ENCODE measurements around the gene BROX.
"Not testable (repeated sequence)": the region's sequence is repeated elsewhere in the genome, so short reads cannot be mapped to it uniquely, and the experiment has no call there.

Gene BROX

DNA sequence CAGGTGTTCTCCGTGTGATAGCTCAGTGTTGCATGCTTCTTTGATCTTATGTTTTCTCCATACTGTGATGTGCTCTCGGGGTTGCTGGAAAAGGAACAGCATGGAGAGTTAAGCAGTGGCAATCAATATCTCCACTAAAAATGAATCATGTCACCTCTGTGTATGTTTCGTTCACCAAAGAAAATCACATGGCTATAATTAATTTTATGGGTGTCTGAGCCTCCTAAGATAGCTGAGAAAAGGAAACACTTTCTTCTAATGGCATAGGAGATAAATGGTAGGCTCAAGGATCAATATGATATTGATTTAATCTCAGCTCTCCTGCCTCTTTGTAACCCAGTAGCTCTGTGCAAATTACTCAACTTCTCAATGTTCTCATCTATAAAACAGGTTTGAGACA lies 38.9 kb downstream of the BROX start:
- TF ChIP-seq, protein P1, sequence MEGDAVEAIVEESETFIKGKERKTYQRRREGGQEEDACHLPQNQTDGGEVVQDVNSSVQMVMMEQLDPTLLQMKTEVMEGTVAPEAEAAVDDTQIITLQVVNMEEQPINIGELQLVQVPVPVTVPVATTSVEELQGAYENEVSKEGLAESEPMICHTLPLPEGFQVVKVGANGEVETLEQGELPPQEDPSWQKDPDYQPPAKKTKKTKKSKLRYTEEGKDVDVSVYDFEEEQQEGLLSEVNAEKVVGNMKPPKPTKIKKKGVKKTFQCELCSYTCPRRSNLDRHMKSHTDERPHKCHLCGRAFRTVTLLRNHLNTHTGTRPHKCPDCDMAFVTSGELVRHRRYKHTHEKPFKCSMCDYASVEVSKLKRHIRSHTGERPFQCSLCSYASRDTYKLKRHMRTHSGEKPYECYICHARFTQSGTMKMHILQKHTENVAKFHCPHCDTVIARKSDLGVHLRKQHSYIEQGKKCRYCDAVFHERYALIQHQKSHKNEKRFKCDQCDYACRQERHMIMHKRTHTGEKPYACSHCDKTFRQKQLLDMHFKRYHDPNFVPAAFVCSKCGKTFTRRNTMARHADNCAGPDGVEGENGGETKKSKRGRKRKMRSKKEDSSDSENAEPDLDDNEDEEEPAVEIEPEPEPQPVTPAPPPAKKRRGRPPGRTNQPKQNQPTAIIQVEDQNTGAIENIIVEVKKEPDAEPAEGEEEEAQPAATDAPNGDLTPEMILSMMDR (IDR thresholded peaks at IDR 0.05; ENCODE audit: low read depth, low read length) = no peak
- H3K27me3 ChIP-seq = peaks cover 9% of the 10 kb centered on the region; the same call in 1 of the 2 replicates
- no peak overlapping the region for H3K4me3 ChIP-seq (ENCODE audit: low read depth, low read length)
- H3K4me1 ChIP-seq = no peaks in the 10 kb centered on the region
- no peaks in the 10 kb centered on the region for H3K9me3 ChIP-seq
- DNase-seq = no peak
- no peaks in the 10 kb centered on the region for H3K36me3 ChIP-seq

DNA sequence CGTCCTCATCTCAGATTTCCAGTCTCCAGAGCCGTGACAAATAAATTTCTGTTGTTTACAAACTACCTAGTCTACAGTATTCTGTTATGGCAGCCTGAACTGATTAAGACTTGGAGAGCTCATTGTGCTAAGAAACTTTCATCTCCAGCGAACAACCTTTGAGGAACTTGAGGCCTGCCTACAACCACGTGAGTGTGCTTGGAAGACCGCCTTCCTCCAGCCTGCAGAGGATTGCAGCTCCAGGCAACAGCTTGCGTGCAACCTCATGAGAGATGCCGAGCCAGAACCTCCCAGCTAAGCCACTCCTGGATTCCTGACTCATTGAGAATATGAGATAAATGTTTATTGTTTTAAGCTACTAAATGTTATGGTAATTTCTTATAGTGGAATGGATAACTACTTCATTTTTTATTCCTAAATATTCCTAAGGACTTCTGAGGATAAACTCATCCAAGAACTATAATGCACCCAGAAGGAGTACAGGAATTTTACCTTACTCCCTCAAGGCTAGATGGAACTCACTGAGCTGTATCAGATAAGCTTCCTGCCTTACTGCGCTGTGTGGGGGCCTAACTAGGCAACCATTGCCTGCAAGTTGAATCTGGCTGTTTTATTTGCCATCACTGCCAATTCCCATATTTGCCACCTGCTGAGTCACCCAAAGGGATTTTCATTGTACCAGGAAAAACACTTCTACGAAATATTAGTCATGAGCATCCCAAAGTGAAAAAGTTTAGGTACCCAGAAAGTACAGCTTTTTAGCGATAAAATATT lies 42.2 kb downstream of the BROX start:
- H3K4me1 ChIP-seq = no peaks in the 10 kb centered on the region
- H3K4me3 ChIP-seq (ENCODE audit: low read depth, low read length) = no peak overlapping the region
- H3K36me3 ChIP-seq = no peaks in the 10 kb centered on the region
- TF ChIP-seq, protein P1 (IDR thresholded peaks at IDR 0.05; ENCODE audit: low read depth, low read length) = no peak
- DNase-seq = no peak
- no peaks in the 10 kb centered on the region; the same call in 1 of the 2 replicates for H3K27me3 ChIP-seq
- no peaks in the 10 kb centered on the region for H3K9me3 ChIP-seq

DNA sequence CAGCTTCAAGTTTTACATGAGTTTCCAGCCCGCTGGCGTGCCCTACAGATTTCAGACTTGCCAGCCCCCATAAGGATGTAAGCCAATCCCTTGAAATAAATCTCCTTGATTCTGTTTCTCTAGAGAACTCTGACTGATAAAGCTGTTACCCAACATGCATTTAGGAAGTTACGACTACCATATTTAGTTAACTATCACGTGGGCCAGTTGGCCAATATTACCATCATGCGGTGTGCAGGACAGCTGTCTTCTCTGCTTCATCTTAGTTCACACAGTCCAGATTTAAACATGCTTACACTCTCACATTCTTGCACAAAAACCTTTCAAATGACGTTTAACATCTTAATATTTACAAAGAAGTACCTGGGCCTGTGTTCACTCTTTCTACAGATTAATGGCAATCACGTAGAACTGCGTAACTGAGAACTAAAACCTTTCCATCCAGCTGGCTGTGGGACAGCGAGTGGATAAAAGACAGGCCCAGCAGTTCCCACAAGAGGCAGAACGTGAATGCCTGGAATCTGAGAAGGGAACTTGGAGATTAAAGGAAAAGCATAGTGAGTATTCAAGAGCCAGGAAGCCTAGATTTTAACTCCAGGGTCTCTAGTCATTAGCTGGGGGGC lies 45.4 kb downstream of the BROX start:
- Histone ChIP-seq H3K36me3 (no peaks in the 10 kb centered on the region), H3K4me1 (no peaks in the 10 kb centered on the region), H3K9me3 (no peaks in the 10 kb centered on the region), H3K27me3 (no peaks in the 10 kb centered on the region), H3K4me3 (ENCODE audit: low read depth, low read length) (no peak overlapping the region)
- DNase-seq = no peak
- TF ChIP-seq, protein P1 (IDR thresholded peaks at IDR 0.05; ENCODE audit: low read depth, low read length) = no peak

DNA sequence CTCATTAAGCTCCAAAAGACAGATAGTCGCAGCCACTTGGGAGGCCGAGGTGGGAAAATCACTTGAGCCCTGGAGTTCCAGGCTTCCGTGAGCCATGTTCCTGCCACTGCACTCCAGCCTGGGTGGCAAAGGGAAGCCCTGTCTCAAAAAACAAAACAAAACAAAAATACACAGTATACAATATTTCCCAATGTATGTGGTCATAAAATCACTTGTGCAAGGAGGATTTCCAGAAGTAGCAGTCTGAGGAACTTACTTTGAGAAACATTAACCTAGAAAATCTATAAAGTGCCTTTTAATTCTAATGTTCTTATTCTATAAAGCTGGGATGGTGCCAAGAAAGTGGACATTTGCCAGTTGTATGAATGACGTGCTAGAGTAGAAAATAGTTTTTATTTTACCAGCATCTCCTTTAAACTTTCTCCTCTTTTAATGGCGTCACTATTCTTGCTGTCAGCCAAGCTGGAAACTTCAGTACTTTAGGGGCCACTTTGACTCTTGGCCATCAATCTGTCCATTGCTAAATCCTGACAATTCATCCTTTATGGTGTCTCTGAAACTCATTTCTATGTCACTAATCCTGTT lies 47.2 kb downstream of the BROX start:
- DNase-seq = no peak
- no peak overlapping the region for H3K4me3 ChIP-seq (ENCODE audit: low read depth, low read length)
- no peaks in the 10 kb centered on the region for H3K4me1 ChIP-seq
- H3K27me3 ChIP-seq = no peaks in the 10 kb centered on the region
- H3K36me3 ChIP-seq = no peaks in the 10 kb centered on the region
- TF ChIP-seq, protein P1 (IDR thresholded peaks at IDR 0.05; ENCODE audit: low read depth, low read length) = no peak
- no peaks in the 10 kb centered on the region for H3K9me3 ChIP-seq

DNA sequence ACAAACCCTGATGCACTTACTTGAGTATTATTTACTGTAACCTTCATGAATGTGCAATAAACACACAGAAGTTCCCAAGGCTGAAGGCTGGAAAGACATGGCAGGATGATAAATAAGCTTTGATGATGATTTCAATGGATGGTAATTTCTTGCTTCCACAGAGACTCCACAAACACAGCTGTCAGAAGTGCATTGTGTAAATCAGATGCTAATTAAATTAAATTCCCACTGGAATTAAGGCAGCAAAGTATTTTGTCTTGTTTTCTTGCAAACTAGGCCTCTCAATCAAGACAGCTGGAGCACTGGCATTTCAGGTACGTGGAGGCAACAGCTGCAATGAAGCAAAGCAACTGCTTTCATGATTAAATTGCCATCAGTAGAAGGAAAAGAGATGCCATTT lies 48.7 kb downstream of the BROX start:
- TF ChIP-seq, protein P1 (IDR thresholded peaks at IDR 0.05; ENCODE audit: low read depth, low read length) = no peak
- H3K4me3 ChIP-seq (ENCODE audit: low read depth, low read length) = no peak overlapping the region
- H3K27me3 ChIP-seq = no peaks in the 10 kb centered on the region
- H3K9me3 ChIP-seq = no peaks in the 10 kb centered on the region
- DNase-seq = no peak
- H3K4me1 ChIP-seq = no peaks in the 10 kb centered on the region
- no peaks in the 10 kb centered on the region for H3K36me3 ChIP-seq

DNA sequence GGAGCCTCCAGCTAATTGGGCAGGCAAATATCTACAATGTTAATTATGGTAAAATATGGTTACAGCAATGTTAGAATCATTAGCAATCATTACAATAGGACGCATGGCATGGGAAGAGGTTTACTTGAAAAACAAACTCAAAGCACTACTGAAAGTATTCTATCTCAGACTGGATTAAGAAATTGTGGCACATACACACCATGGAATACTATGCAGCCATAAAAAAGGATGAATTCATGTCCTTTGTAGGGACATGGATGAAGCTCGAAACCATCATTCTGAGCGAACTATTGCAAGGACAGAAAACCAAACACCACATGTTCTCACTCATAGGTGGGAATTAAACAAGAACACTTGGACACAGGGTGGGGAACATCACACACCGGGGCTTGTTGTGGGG lies 49.8 kb downstream of the BROX start:
- not testable (repeated sequence) for H3K9me3 ChIP-seq; H3K27me3 ChIP-seq; DNase-seq; H3K4me1 ChIP-seq; H3K36me3 ChIP-seq; H3K4me3 ChIP-seq (ENCODE audit: low read depth, low read length)

Measured in BE2C (cell line).